Stimulated activated CD4-positive, alpha-beta T cell treated with anti-CD3 and anti-CD28 coated beads, Interleukin-1b, Interleukin-23, amount 100 ng/mL, for 1 hour (primary cell): ENCODE results near the gene WWC1.
"Not testable (repeated sequence)": the region's sequence is repeated elsewhere in the genome, so short reads cannot be mapped to it uniquely, and the experiment has no call there.

ENCODE experiments used
- DNase-seq, 2 donors: peaks; one replicate each; pipeline ENCODE4 v3.0.0-alpha.2; 2020; ENCODE audit warnings: low read depth in 2 of 2

The WWC1 gene

DNA sequence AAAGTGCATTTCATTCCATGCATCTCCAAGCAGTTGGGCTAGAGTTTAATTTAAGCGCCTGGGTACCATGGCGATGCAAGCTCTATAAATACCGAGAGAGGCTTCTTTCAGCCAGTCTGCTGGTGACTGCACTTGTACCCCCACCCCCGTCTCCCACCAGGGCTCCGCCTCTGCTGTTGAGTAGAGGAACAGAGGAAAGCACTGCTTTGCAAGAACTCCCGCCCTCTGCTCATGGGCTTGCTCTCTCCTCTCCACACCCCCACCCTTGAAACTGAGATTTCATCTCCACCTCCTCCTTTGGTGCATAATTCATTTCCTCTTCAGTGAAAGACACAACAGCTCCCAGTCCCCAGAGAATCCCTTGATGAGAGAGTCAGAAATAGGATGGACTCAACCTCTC lies 5.1 kb upstream of the WWC1 start:
- DNase-seq, result no peak

DNA sequence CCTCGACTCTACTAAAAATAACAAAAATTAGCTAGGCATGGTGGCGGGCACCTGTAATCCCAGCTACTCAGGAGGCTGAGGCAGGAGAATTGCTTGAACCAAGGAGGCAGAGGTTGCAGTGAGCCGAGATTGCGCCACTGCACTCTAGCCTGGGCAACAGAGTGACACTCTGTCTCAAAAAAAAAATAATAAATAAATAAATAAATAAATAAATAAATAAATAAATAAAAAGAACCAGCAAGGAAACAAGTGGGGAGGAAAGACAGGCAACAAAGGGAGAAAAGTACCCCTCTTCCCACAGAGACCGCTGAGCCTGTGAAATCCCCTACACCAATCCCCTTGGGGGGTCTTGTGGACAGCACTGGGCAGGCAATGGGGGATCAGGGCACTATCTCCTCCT lies 4.6 kb upstream of the WWC1 start:
- DNase-seq, result not testable (repeated sequence)

DNA sequence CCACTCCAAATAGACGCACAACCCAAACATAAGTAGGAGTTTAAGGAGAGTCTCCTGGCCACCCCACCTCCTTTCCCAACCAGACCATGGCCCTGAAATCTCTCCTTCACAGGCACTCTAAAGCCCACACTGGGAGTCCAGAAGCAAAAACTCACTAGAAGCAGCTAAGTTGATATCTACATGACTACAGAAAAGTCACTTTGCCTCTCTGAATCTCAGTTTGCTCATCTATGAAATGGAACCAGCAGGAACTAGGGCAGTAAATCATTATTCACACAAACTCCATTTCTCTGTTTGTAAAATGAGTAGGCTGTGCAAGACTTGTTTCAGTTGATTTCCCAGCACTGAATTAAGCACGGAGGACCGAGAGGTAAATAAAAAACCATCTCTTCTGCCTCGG lies 4.1 kb upstream of the WWC1 start:
- no peak for DNase-seq

DNA sequence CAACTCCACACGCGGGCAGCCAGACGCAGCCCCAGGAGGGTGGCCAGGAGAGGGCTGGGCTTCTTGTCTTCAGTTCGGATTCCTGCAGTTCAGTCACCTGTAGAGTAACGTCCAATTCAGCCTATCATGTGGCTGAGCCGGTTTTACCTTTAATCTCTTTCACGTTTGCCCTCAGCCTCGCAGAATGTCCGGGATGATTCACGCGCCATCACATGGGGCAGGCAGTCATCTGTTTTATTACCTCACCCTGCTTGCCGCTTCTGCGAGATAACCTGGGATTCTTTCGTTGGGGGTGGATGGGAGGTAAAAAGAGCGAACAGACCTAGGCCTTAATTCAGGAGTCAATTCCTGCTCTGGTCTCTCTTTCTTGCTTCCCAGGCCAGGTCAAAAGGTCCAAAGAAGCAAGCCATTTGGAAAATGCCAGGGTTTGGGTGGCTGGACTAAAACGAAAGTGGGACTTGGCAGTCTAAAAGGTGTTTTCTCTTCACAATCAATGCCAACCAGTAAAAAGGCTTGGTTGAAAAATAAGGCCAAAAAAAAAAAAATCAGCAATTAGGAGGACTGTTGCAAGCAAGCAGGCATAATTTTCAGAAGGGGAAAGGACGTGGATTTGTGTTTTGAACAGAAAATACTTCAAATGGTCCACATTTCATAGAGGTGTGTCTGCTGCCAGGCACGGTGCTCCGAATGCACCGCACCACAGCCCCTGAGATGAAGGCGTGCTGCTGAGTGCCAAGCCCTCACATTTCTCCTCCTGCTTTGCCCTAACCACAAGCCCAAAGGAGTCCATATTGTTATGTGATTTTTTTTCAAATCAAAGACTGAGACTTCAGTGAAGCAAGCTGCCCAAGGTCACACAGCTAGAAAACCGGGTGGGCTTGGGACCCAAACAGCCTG lies 2.8 kb upstream of the WWC1 start:
- DNase-seq, result no peak

DNA sequence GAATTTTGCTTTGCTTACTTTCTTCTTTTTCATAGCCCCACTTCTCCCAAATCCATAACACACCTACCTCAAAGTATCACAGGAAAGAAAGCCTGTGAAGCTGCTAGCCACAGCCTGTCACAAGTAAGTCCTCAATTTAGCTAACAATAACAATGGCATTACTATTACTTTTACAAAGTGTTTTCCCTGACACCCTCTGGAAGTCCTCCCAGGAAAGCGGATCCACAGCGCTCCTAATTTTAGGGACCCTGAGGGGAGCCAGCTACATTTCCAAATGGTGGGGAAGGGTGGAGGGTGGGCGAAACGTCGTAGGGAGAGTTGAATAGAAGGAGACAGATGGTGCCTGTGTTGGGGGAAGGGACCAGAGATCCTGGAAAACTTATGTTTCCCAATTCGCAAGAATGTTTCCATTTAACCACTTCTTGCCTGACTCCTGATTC lies 523 bp upstream of the WWC1 start:
- no peak for DNase-seq

DNA sequence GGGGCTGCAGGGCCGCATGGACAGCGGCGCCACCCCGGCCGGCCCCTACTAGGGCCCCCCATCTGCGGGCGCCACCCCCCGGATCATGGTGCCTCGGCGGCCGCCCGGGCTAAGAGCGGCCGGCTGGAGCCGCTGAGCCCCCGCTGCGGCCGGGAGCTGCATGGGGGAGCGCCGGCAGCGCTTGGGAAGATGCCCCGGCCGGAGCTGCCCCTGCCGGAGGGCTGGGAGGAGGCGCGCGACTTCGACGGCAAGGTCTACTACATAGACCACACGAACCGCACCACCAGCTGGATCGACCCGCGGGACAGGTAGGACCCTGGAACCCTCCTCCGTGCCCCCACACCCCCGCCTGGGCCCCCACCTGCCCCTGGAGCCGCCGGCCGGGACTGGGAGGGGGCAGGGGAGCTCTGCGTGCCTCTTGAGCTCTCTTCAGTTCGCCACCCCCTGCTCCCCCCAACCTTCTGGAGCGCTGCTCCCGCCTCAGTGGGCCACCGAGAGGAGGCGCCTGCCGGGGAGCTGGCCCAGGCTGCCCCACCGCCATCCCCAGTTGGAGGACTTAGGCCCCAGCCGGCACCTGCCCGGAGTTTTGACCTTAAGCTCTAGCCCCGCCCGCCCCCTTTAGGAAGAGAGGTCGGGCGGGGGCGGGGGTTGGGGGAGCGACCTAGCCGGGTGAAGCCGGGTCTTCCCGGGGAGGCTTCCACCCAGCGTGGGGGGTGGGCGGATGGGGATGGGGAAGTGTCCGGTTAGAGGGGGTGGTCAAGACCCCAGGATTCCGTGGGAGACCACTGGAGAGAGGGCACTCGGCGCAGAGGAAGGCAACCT lies 730 bp downstream of the WWC1 start:
- no peak for DNase-seq

DNA sequence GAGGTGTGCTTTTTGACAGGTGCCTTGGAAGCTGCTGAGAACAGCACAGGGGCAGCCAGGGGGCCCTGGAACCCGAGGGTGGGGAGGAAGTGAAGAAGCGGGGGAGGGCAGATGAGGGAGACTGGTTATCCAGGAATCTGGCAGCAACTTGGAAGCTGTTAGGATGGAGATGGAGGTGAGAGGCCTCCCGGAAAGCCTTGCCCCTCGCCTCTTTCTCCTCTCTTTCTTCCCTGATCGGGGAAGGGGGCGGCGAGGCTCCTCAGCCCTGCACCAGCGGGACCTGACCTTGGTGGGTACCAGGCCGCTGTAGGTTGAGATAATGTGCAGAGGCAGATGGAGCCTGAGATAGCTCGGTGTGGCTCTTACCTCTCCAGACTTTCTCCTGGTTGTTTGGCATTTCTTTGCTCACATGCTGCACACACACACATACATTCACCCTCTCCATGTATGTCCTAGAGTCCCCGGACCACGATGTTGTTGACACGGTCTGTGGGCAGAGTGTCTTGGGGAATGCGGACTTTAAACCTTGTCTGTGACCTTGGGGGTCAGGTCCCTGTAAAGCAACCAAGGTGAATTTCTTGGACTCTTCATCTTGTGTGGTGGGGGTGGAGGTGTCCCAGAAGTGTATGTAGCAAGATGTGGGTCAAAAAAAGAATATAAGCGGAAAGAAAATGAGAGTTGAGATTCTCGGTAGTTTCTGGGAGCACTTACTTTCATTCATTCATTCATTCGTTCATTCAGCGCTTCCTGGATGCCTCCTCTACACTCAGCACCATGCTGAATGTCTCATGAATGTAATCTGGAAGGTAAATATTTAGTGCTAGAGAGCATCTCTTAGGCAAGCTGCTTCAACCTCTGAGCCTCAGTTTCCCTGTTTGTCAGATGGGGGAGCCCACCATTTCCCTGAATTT lies 1.6 kb downstream of the WWC1 start:
- no peak for DNase-seq

DNA sequence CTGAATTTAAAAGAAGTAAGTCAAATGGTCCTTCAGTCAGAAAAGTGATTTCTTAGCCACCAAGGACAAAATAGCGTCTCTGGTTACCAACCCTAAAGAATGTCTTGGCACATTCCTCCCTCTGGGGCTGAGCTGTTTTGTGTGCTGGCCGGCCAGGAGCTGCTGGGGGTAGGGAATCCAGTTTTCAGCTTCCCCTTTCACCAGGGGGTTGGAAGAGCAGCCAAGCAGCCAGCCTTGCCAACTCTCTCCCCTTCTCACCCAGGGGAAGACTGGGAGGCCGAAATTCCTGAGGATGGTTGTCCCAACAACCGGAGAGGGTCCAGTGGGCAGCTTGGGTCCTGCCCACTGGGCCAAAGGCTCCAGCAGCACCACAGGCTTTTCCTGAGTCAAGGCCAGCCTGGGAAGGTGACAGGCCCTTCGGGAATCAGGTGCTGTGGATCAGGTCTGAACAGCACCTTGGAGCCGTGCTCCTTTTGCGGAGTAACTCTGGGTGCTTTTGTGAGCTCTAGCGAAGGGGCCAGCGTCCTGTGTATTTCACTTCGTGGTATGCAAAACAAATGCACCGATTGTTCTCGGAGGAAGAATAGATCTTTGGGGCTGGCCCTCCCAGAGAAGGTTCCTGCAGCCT lies 4.2 kb downstream of the WWC1 start:
- no peak for DNase-seq

DNA sequence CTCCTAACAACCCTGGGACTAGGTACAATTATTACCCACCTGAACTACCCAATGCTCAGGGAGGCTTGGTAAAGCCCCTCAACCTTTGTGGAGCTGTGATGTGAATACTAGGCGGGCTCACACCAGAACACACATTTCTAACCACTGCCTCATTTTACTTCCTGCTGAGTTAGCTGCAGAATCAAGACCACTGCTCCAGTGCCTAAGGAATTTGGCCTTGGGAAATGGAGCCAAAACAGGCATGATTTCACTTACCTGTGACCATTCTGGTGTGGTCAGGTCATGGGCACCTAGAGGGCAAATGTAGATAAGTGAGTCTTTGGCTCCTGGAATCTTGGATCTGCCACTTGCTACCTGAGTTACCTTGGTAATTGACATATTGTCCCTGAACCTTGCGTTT lies 5.2 kb downstream of the WWC1 start:
- no peak for DNase-seq

DNA sequence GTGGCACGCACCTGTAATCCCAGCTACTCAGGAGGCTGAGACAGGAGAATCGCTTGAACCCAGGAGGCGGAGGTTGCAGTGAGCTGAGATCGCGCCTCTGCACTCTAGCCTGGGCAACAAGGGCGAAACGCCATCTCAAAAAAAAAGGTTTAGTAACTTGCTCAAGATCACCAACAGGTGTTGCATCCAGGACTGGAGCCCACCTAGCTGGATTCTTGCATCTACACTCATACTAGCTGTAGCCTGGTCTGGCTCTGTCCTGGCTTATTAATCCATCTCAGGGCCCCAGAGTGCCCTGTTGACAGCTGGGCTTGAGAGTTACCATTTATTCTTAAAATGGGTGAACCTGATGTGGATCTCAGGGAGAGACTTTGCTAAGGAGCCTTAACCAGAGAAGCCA lies 7.5 kb downstream of the WWC1 start:
- no peak for DNase-seq

DNA sequence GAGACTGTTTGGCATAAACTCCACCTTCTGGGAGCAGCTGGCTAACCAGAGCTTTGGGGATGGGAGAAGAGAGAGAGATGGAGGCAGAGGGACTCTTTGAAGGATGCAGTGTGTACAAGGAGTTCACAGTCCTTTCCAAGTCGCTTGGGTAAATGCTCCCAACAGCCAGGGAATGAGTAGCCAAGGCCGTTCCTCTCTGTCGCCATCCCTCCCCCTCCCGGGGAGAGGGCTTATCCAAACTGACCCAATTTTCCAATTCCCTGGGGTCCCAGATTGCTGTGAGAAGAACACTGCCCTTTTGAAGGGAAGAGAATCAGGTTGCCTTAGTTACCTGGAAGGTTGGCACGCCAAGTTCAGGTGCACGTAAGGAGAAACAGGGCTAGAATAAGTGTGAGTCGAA lies 7.9 kb downstream of the WWC1 start:
- DNase-seq, result no peak

DNA sequence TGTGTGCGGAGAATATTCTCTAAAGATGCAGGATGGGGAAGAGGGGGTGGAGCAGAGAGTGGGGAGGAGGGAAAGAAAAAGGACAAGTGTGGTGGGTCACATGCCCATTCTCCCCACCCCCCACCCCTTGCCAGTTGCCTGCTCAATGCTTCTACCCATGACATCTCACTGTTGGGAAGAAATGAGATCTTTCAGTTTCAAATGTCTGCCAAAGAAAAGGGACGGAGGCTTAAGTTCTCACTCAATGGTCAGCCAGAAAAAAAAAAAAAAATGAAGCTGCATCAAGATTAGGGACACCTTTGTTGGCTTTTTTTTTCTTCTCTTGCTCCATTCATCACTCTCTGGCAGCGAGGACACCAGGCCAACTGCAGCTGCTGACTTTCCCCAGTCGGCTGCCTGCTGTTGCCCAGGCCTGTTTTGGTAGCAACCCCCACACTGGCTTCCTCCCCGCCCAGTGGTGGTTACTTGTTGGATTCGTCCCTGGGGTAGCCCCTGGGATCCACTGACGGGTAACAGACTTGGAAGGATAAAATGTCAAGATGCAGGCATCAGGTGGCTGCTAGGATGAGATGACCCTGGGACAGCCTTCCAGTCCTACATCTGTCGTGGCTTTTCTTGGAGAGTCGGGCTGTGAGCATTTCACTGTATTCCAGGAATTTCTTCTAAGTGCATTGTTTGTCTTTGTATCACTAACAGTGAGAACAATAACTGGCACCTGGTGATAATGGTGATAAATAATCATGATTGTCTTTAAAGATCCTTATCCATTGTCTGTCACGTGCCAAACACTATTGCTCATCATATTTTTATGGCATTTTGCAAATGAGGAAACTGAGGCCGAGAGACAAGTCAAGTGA lies 9.1 kb downstream of the WWC1 start:
- DNase-seq, result no peak

DNA sequence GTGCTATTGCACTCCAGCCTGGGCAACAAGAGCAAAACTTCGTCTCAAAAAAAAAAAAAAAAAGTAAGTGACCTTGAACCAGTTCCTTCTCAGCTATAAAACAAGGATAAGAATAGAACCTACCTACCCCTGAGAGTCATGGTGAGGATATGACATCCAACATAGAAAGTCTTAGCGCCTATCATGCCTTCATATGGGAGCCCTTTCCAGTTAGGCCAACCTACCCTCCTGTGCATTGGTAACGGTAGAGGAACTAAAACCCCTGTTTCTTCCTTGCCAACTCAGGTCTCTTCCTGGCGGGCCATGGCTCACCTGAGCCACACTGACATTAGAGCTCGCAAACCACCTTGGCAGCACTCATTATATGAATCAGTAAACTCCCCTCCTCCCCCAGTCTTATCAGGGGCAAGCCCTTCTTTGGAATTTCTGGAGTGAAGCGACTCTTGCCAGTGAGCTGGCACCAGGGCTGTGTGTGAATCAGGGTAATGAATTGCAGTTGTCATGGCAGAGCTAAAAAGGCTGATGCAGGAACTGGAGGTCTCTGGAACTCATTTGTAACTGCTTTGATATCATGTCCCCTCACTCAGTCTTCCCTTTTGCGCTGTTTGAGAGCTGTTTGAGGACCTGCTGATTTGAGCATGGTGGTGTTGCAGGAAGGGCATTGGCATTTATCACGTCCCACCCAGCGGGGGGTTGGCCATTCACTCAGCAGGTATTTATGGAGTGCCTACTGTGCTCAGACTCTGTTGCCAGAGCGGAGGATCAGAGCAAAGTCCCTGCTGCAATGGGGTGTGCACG lies 10.3 kb downstream of the WWC1 start:
- no peak for DNase-seq

DNA sequence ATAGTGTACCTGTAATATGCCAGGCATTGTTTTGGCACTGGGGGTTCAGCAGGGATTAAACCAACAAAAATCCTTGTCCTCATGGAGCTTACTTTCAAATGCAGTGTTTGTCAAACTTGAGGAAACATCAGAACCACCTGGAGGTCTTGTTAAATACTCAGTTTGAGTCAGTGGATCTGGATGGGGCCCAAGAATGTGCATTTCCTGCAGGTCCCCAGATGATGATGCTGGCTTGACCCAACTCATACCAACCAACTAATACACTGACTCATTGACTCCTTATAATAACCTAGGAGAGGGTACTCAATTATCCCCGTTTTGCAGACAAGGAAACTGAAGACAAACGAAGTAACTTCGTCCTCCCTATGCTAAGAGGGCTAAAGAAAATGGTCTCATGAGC lies 11.3 kb downstream of the WWC1 start:
- no peak for DNase-seq

DNA sequence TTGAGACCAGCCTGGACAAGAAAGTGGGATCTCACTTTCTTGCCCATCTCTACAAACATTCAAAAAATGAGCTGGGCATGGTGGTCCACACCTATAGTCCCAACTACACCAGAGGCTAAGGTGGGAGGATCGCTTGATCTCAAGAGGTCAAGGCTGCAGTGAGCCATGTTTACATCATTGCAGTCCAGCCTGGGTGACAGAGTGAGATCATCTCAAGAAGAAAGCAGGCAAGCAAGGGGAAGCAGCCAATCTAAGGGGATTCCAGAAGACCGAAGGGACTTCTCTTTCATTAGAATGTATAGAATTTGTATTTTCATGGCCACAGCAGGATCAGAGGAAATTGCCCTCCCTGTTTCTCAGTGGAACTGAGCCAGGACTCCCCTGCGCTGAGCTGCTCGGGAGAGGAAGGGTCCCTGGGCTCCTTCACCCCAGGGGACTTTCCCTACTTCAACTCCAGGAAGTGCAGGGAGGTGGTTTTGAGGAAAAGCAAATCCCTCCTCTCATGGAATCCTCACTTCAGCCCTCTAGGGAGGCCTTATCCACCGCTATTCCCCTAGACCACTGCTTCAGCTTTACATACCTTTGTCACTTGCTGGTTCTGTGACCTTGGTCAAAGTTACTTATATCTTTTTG lies 12.1 kb downstream of the WWC1 start:
- no peak for DNase-seq

DNA sequence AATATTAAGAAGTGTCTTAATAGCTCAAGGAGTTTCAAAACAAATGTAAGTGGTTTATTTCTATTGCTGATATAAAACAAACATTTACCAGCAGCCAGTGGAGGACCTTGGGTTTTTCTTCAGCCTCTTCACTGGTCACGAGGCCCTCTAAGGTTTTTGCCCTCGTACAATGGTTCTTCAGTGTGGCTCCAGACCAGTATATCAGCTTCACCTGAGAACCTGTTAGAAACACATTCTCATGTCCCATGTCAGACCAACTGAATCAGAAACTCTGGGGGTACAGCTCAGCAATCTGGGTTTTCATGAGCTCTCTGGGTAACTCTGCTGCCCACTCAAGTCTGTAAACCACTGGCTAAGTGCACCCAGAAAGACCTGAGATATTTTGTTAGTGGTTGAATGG lies 12.9 kb downstream of the WWC1 start:
- no peak for DNase-seq

DNA sequence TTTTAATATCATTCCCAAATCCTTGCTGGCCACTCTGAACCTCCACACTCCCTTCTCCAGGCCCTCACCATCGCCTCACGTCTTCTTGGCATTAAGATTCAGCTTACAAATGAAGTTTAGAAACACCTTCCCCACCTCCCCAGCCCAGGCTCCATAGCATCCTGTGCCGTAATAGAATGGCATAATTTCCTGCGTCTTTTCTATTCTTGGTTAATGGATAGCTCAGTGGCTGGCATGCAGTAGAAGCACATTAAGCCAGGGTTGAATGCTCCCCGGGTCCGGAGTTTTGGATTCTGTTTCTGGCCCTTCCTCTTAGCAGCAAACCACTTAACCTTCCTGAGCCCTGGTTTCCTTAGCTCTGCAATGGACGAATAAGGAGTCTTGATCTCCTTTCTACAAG lies 13.8 kb downstream of the WWC1 start:
- no peak for DNase-seq

DNA sequence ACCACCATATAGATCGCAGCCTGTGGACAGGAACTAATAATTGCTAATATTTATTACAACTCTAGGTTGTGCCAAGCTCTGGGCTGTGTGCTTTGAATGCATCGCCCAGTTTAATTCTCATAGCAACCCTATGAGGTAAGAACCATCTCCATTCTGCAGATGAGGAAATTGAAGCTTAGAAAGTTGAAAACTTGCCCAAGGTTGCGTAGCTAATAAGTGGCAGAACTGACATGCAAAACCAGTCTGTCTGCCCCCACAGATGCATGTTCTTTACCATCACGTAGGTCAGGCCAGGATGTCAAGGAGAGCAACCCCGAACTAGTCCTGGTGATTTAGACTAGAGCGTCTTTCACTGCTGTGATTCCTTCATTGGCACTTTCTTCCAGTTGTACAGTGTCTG lies 15.6 kb downstream of the WWC1 start:
- no peak for DNase-seq

DNA sequence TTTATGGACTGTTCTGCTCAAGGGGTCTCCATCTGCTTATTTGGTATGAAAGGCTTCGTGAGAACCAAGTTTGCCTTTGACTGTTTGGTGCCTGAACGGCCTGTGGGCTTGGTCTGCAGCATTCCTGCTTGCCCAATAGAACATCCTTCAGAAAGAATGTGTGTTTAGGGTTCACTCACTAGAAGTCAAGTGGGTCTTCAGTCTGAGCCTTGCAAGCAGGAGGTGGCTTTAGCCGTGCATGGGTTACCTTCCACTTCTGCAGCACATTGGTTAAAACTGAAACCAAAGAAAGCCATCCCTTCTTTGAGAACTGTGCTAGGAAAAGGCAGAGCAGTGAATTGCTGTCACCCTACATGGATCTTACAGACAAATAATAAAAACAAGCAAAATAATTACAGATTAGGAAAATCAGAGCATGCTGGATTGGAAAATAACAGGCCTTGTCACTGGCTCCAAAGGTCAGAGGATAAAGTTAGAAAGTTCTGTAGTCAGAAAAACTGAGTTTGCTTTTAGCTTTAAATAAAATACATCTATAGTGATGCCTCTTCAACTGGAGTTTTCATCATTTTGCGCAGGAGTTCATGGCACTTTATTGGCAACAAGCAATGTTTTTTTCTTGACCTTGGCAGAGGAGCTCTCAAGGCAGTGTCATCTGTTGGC lies 16.6 kb downstream of the WWC1 start:
- DNase-seq, result no peak
